Stimulated activated CD8-positive, alpha-beta memory T cell treated with anti-CD3 and anti-CD28 coated beads, Interleukin-12 subunit alpha, Interleukin-12 subunit beta, amount 100 ng/mL, for 1 hour (primary cell): ENCODE data around the gene SUCO.
"Not testable (repeated sequence)": the region's sequence is repeated elsewhere in the genome, so short reads cannot be mapped to it uniquely, and the experiment has no call there.

ENCODE experiments used
- DNase-seq: peaks from one replicate; pipeline ENCODE4 v3.0.0-alpha.2; 2020; ENCODE audit warnings: low read depth

The SUCO gene

DNA sequence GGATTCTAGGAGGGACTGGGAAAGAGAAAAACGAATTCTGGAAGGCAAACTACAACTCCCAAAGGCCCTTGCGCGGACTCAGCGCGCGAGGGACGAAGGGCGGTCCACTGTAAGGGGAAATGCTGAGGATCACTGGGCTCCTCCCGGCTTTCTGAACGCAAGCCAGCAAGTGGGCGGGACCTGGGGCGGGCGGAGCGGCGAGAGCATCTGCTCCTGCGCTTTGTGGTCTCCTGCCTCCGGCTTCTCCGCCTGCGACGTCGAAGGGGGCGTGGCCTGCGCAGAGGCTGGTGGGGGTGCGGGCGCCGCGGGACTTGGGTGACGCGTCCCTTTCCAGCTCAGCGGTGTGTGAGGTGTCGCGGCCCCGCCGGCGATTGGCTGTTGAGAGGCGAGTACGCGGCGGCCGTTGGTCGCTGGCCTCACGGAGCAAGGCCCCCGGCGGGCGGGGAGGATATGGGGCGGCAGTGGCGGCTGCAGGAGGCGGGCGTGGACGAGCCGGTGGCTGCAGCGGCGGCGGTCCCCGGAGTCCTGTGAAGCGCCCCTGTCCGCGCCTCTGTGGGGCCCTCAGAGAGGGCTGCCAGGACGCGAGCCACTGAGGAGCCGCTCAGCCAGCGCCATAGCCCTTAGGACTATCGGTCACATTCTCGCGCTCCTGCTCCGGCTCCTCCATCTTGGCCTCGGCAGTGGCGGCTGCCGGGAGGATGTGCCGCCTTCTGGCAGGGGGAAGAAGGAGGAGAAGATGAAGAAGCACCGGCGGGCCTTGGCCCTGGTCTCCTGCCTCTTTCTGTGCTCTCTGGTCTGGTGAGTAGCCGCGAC is at the start of gene SUCO:
SUCO (plus strand) TSS at position 451 of the 813 bp plus-strand sequence; CDS start at position 737, 286 bp downstream.
- peak; percentile 99 for DNase-seq

- no peak for DNase-seq
Measured at GRCh38 chr1:172483448-172483847, 49.5 kb upstream of the SUCO start.

- DNase-seq = no peak
Measured at GRCh38 chr1:172484252-172484651, 48.7 kb upstream of the SUCO start.

- DNase-seq = no peak
Measured at GRCh38 chr1:172485626-172486025, 47.3 kb upstream of the SUCO start.

- DNase-seq = no peak
Measured at GRCh38 chr1:172486805-172487454, 46.0 kb upstream of the SUCO start.

DNA sequence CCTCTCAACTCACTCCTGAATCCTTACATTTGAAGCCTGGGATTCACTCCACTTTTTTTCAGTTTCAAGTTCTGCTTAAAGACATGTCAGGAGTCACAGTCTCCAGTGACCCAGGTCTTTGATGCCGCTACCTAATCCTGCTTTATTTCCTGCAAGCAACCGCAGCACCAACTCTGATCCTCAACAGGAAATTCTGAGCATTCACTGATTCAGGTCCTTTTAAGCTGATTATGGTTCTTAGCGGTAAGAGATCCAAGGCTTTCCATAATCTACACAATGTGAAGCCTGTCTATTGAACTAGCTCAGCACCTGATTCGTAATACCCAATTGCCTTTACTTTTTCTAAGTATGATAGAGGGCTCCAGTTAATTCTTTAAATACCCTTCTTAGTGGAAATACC is 45.4 kb upstream of the SUCO start:
- no peak for DNase-seq

DNA sequence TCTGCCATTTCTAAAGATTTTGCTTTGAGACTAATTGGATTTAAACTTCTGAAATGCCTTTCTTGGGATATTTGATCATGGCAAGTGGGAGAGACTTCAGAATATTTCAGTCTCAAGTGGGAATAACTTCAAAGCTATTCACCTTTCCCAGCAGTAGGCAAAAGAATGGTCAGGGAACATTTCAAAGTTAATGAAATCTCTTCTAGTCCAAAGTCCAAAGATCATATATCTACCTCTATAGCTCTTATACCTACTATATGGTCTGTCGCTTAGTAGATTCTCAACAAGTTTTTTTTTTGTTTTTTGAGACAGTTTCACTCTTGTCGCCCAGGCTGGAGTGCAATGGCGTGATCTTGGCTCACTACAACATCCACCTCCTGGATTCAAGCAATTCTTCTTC is 44.6 kb upstream of the SUCO start:
- no peak for DNase-seq

- no peak for DNase-seq
Measured at GRCh38 chr1:172489847-172490246, 43.1 kb upstream of the SUCO start.

GRCh38 chr1:172492421-172492820 is 40.5 kb upstream of the SUCO start:
- DNase-seq = no peak

DNA sequence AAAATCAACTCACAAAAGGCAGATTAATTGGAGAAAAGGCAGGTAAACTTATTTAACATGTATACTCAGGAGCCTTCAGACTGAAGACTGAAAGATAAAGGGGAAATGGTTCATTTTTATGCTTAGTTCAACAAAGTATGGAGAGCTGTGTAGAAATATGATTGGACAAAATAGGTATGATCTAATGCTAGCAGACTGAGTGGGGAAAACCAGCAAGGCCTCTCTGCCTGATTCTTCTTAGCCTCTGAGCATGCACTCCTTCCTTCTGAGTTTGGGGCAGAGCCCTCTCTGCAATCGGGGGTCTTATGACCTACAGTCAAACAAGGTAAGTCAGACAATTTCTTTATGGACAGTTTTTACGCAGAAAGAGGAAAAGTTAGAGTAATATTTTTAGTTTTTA is 38.8 kb upstream of the SUCO start:
- no peak for DNase-seq

DNA sequence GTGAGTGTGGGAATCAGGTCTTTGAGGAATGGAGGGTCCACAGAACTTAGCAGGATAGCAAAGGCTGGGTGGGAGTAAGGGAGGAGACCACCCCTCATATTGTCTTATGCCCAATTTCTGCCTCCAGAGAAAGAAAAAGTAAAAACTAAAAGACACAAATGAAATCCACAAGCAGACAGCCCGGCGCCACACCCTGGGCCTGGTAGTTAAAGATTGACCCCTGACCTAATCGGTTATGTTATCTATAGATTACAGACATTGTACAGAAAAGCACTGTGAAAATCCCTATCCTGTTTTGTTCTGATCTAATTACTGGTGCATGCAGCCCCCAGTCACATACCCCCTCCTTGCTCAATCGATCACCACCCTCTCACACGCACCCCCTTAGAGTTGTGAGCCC is 36.8 kb upstream of the SUCO start:
- not testable (repeated sequence) for DNase-seq

DNA sequence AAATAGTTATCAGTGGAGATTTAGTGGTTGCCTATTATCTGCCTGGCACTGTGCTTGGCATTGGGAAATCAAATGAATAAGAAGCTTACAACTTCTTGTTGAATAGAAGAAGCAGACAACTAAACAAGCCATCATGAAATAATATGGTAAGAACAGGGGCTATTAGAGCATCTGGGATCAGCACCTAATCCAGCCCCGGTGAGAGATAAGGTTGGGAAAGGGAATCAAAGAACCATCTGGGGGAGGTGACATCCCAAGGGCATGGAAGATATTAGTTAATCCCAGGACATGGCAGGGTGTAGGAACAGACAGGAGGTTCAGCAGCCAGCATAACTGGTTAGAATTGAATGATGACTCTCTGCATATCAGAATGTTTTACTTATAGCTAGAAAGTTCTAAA is 36.3 kb upstream of the SUCO start:
- DNase-seq = no peak

- DNase-seq = no peak
Measured at GRCh38 chr1:172497230-172497629, 35.7 kb upstream of the SUCO start.

- DNase-seq = no peak
Measured at GRCh38 chr1:172498857-172499256, 34.1 kb upstream of the SUCO start.

DNA sequence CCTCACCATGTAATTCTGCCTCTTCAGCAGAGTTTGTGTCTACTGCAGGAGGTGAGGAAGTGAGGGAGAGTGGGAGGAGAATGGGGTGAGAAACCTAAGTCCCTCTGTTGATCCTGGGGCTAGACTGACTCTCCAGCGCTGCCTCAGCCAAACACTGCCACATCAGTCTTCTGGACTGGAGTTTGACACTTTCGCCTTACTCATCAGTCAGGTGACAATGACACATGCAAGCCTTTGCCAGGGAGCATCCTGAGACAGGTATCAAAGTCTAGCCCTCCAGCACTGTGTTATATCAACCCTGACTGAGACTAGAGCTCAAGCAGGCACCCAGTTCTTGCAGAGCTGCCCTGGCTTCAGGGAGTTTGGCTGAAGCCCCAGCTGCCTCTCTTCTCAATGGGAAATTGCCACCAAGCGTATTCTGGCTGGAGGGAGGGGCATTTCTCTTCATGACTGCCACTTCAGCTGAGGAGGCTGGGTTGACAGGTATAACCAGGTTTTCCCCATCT is 33.3 kb upstream of the SUCO start:
- DNase-seq = no peak

- DNase-seq = no peak
Measured at GRCh38 chr1:172500207-172500606, 32.7 kb upstream of the SUCO start.

DNA sequence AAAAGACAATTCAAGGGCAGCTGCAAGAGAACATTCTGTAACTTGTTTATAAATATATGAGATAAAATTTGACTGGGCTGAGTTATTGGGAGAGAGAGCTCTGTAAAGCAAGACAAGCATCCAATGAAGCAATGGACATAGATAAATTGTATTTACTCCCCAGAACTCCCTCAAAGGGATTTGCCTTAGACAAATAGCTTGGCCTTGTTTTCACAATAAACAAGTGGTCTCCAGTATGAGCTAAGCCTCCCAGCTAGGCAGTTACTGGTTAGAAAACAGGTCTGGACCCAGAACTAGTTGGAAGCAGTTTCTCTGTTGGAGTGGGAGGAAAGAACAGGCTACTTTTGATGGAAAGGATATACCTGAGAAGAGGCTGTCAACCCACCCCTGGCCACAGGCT is 25.2 kb upstream of the SUCO start:
- no peak for DNase-seq

GRCh38 chr1:172510479-172510878 is 22.5 kb upstream of the SUCO start:
- no peak for DNase-seq

- DNase-seq = no peak
Measured at GRCh38 chr1:172512591-172512990, 20.4 kb upstream of the SUCO start.

DNA sequence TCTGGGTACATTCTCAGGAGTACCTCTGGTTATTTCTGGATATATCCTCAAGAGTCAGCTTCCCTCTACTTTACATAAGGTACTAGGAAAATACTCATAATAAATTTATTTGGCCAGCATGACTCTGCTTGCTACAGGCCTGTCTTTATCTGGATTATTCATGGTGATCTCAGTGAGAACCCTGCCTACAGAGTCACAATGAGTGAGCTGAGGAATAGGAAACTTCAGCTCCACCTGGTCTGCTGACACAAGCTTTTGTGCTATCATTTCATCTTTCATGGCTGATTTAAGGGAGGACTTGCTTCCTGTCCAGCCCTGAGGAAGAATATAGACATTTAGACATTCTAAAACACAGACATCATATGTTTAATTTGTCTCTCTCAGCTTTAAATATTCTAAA is 19.5 kb upstream of the SUCO start:
- no peak for DNase-seq

- no peak for DNase-seq
Measured at GRCh38 chr1:172514108-172514507, 18.8 kb upstream of the SUCO start.

- DNase-seq = no peak
Measured at GRCh38 chr1:172515436-172515835, 17.5 kb upstream of the SUCO start.

GRCh38 chr1:172515927-172516326 is 17.0 kb upstream of the SUCO start:
- DNase-seq = no peak

DNA sequence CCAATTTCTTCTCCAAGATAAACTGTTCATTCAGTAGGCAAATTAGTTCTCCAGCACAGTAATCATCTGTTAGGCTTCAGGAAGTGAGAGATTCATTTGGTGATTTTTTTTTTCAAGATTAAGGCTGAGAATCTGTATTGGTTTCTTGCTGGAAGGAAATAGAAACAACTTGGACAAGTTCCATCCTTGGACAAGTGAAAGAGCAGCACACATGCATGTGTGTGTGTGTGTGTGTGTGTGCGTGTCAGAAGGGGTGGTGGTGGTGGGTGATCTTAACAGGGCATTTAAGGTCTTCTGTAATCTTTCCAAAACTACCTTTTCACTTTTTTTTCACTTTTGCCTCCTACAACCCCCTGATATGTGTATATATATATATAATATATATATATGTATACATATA is 15.9 kb upstream of the SUCO start:
- DNase-seq = no peak
